Stomach (tissue), 4 donors: ENCODE results near the gene MAPK8IP3.

Experiments used
- CTCF ChIP-seq, 7 experiments: fragments of 450-650 bp in 4 of 7; fragments of 200-600 bp in 3 of 7; sonication (generic) in 3 of 7; IDR thresholded peaks; one replicate each; pipeline ENCODE4 v1.5.1; 2016 to 2019; ENCODE audit warnings: antibody characterized with exemption in 7 of 7, control low read depth in 2 of 7, mild to moderate bottlenecking in 1 of 7
- EP300 ChIP-seq: sonication (generic); formaldehyde crosslinking; IDR thresholded peaks from one replicate; pipeline ENCODE4 v1.6.1; 2017; ENCODE audit warnings: antibody characterized with exemption
- POLR2A ChIP-seq, 4 donors: fragments of 450-650 bp; IDR thresholded peaks; one replicate each; pipeline ENCODE4 v1.6.1; 2016; ENCODE audit warnings: antibody characterized with exemption in 4 of 4, control low read depth in 2 of 4, mild to moderate bottlenecking in 1 of 4, moderate library complexity in 1 of 4
- POLR2AphosphoS5 ChIP-seq, 3 donors: sonication (generic); formaldehyde crosslinking; IDR thresholded peaks; one replicate each; pipeline ENCODE4 v1.6.1; 2016; ENCODE audit warnings: antibody characterized with exemption in 3 of 3

- TF ChIP-seq POLR2A (IDR thresholded peaks at IDR 0.05): no peak
- TF ChIP-seq CTCF (IDR thresholded peaks at IDR 0.05): no peak
- TF ChIP-seq POLR2AphosphoS5 (IDR thresholded peaks at IDR 0.05): no peak
- no peak for TF ChIP-seq EP300
Observed at GRCh38 chr16:1696863-1697262, 9.1 kb upstream of the MAPK8IP3 start.
